HG03280 (cell line): ENCODE measurements around the gene TOGARAM2.

Experiments
- ATAC-seq: cut with Tn5 transposase; IDR thresholded peaks from one replicate; pipeline ENCODE4 v1.9.1; 2021; ENCODE audit warnings: mild to moderate bottlenecking, moderate library complexity; ENCODE audit not compliant: unreplicated experiment

The TOGARAM2 gene

DNA sequence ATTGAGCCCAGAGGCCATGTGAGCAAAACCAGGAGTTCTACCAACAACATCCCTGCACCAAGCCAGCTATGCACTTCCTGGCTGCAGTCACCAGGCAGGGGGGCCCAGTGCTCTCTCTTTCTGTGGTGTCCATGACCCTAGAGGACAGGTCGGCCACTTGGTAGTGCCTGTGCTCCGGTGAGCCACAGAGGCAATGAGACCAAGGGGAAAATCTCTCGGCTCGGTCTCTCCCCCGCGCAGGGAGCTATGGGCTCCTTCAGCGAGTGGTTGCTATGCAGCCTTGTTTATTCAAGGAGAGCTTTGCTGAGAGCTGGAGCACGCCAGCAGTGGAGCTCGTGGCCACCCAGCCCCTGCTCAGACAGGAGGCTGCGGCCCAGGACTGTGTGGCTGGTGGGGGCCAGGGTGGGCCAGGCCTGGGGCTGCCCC, at the start of gene TOGARAM2:
TOGARAM2 (plus strand) TSS at position 283 of the 426 bp plus-strand sequence. CDS start 13,537 bp downstream, outside the sequence.
- no peak for ATAC-seq

- no peak for ATAC-seq
Observed at GRCh38 chr2:28934769-28935168, 46.3 kb upstream of the TOGARAM2 start.

GRCh38 chr2:28941008-28941407, 40.1 kb upstream of the TOGARAM2 start:
- ATAC-seq = no peak

GRCh38 chr2:28944535-28945248, 36.4 kb upstream of the TOGARAM2 start:
- no peak for ATAC-seq

GRCh38 chr2:28948160-28948559, 32.9 kb upstream of the TOGARAM2 start:
- no peak for ATAC-seq

DNA sequence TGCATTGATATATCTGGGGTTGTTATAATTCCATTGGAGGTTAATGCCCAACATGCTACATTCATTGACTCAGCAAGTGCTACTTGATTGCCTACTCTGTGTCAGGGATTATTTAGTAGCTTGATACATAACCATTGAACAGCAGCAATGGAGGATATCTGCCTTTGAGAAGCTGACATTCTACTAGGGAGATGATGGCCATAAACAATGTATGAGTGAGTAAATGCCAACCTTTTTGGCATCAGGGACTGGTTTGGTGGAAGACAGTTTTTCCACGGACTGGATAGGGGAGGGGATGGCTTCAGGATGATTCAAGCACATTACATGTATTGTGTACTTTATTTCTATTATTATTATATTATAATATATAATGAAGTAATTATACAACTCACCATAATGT, 31.9 kb upstream of the TOGARAM2 start:
- ATAC-seq = no peak

- ATAC-seq = no peak
Observed at GRCh38 chr2:28949617-28950305, 31.3 kb upstream of the TOGARAM2 start.

DNA sequence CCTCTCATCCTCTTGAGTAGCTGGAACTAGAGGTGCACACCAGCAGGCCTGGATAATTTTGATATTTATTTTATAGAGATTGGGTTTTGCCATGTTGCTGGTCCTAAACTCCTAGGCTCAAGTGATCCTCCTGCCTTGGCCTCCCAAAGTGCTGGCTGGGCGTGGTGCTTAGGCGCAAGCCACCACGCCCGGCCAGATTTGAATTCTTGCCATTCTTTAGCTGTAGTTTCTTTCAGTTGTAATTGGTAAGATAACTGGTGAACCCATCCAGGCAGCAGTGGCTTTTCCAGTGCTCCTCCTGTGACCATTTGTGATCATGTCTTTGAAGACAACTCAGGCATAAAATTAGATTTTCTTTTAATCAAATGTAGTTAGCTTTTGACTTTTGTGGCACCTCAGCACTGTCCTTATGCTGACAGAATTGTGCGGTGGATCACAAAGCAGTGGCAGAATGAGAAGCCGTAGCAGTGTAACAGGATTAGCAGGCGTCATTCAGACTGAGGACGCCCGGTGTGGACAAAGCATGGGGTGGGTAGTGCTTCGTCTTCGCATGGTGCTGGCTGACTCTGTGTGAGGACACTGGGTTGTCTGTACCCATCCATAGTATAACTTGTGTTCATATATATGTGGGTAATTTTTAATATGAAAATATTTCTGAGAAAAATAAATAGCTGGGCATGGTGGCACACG, 30.0 kb upstream of the TOGARAM2 start:
- no peak for ATAC-seq

DNA sequence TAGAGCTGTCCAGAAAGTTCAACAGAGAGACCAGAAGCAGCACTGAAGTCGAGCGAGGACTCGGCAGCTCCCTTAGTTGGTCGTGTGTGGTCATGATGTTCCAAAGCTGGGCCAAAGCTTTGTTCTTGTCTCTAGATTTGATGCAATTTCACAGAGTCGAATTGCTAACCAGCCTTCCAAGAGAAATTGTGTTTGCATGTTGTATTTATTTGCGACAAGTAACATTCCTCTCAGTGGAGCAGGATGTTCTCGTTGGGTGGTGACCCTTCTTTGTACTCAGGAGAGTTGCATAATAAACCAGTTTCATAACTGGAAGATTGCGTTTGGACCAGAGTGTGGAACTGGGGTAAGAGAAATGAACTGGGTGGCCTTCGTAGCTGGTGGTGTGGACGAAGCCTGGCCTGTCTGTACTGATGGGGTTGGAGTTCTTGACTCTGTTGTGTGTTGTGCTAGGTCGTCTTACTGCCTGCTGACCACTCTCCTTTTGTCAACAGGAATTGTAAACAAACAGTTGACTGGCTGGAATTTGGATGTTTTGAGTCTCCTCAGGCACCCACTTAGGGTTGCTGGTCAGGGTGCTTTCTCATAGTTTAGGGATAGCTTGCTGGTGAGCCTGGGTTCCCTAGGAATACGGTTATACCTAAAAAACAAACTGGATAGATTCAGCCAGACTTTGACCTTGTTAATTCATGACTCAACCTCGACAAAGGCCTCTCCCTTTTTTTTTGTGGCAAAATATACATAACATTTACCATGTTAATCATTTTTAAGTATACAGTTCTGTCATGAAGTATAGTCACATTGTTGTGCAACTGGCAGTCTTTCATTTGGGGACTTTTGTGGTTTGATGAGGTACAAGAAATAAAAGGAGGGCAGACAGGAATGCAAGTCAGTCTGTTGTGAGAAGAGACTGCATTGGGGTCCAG, 28.9 kb upstream of the TOGARAM2 start:
- no peak for ATAC-seq

- ATAC-seq = no peak
Observed at GRCh38 chr2:28952836-28953211, 28.3 kb upstream of the TOGARAM2 start.

- no peak for ATAC-seq
Observed at GRCh38 chr2:28955467-28955866, 25.6 kb upstream of the TOGARAM2 start.

GRCh38 chr2:28956415-28956826, 24.7 kb upstream of the TOGARAM2 start:
- no peak for ATAC-seq

- no peak for ATAC-seq
Observed at GRCh38 chr2:28956890-28957289, 24.2 kb upstream of the TOGARAM2 start.

- ATAC-seq = no peak
Observed at GRCh38 chr2:28958689-28959088, 22.4 kb upstream of the TOGARAM2 start.

DNA sequence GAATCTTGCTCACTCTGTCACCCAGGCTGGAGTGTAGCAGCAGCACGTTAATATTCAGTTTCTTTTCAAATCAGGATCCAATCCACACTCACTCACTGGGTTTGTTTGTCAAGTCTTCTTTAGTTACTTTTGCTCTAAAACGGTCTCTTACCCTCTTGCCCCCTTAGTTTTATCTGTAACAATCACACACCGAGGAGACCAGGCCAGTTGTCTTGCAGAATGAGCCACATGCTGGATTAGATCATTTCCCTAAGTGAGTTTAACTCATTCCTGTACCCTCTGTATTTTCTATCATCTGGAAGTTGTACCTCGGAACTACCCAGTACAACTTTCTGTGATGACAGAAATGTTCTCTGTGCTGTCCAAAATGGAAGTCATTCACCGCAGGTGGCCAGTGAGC, 20.7 kb upstream of the TOGARAM2 start:
- no peak for ATAC-seq

- ATAC-seq = no peak
Observed at GRCh38 chr2:28962505-28962904, 18.6 kb upstream of the TOGARAM2 start.

- no peak for ATAC-seq
Observed at GRCh38 chr2:28970464-28971160, 10.5 kb upstream of the TOGARAM2 start.

DNA sequence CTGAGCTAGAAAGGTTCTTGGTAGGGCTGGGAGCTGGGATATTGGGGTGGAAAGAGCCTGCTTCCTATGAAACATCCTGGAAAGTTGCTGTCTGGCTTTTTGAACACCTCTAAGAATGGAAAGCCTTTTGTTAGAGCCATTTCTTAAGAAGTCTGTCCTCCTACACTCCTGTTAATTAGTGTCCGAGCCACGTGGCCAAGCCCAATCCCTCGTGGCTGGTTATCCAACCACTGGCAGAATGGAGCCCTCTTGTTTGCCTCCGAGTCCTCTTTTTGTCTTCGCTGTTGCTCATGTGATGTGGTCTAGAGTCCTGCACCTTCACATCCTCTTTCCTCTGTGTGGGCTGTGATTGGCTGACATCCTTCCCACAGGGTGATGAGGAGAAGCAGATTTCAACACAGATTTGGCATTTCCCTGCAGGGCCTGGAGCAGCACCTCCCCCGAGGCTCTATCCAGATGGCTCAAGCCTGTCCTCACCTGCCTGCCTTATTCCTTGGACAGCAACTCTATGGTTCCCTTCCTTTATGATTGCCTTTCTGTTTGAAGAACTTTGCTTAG, 8.2 kb upstream of the TOGARAM2 start:
- ATAC-seq = no peak

DNA sequence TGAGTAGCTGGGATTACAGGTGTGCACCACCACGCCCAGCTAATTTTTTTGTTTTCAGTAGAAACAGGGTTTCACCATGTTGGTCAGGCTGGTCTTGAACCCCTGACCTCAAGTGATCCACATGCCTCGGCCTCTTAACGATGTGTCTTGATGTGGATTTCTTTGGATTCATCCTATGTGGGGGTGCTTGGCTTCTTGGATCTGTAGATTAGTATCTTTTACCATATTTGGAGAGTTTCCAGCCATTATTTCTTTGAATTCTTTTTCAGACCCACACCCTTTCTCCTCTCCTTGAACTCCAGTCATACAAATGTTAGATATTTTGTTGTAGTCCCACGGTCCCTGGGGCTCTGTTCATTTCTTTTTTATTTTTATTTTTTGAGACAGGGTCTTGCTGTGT, 6.8 kb upstream of the TOGARAM2 start:
- ATAC-seq = no peak

GRCh38 chr2:28975671-28976070, 5.4 kb upstream of the TOGARAM2 start:
- ATAC-seq = no peak
